Stomach smooth muscle (tissue), 2 donors: ENCODE results near the gene GPRIN2.
A peak's percentile ranks its signal among the peaks of the same experiment; 100 is the strongest.
"Not testable (repeated sequence)": the region's sequence is repeated elsewhere in the genome, so short reads cannot be mapped to it uniquely, and the experiment has no call there.

Experiments used
- H3K27ac ChIP-seq: one replicate; pipeline ENCODE4 v1.7.0; 2013; ENCODE audit warnings: mild to moderate bottlenecking, low read length, inconsistent platforms
- H3K27me3 ChIP-seq, 2 donors: one replicate each; pipeline ENCODE4 v1.7.0; 2013; ENCODE audit warnings: low read length in 2 of 2; ENCODE audit not compliant: insufficient read depth in 2 of 2, control insufficient read depth in 1 of 2
- H3K36me3 ChIP-seq, 2 donors: one replicate each; pipeline ENCODE4 v1.7.0; 2013; ENCODE audit warnings: low read length in 2 of 2; ENCODE audit not compliant: control insufficient read depth in 2 of 2, insufficient read depth in 2 of 2
- H3K4me1 ChIP-seq: one replicate; pipeline ENCODE4 v1.7.0; 2013; ENCODE audit warnings: low read length; ENCODE audit not compliant: control insufficient read depth, insufficient read depth
- H3K4me3 ChIP-seq, 2 donors: one replicate each; pipeline ENCODE4 v1.7.0; 2013; ENCODE audit warnings: low read length in 2 of 2
- H3K9ac ChIP-seq, 2 donors: one replicate each; pipeline ENCODE4 v1.7.0; 2013; ENCODE audit warnings: low read length in 2 of 2, mild to moderate bottlenecking in 1 of 2
- H3K9me3 ChIP-seq, 2 donors: one replicate each; pipeline ENCODE4 v1.7.0; 2013; ENCODE audit warnings: low read length in 2 of 2; ENCODE audit not compliant: control insufficient read depth in 2 of 2
- donor health status: healthy.
- donor health status: Pancreatic carcinoma.

The GPRIN2 gene

DNA sequence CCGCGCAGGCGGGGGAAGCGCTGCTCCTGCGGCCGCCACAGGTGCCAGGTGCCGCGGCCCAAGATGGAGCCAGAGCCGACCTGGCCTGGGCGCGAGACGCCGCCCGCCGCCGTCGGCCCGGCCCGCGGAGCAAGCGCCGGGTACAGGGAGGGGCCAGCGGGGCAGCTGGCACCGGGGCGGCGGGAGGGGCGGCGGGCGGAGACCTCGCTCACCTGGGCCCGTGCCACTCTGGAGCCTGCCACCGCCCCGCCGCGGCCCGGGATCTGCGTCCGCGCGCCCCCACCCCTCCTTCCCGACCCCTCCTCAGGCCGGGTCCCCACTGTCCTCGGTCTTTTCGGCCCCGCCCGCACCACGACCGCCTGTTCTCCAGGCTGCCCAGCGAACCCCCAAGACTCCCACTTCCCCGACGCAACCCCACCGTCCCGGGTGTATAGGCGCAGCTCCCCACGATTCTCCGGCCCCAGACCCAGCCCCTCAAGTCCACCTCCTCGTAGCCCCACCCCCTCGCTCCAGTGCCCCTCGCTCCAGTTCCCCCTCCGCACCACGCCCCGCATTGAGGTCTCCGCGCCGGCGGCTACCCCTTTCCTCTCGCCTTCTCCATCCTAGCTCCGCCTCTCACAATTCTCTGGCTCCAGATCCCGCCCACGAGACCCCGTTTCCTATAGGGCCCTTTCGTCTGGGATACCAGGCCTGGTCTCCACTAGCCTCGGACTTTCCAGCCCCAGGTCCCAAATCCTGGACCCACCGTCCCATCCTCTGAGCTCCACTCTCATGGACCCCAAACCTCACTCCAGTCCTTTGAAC, at the start of gene GPRIN2:
Gene GPRIN2, minus strand, starts transcription at position 144 of the 804 bp plus-strand sequence. CDS start 5,922 bp downstream, outside the sequence.
- H3K9ac ChIP-seq: no peak within 1 kb of the TSS
- H3K36me3 ChIP-seq: peaks cover 0 to 2% of the 10 kb centered on the region in 2 donors
- no peak within 1 kb of the TSS for H3K27ac ChIP-seq
- peaks cover 22% of the 10 kb centered on the region for H3K4me1 ChIP-seq
- peaks cover 0 to 6% of the 10 kb centered on the region in 2 donors for H3K9me3 ChIP-seq
- peak within 1 kb of the TSS in 1 of 2 donors; percentile 76 for H3K4me3 ChIP-seq
- peaks cover 55 to 85% of the 10 kb centered on the region in 2 donors for H3K27me3 ChIP-seq

DNA sequence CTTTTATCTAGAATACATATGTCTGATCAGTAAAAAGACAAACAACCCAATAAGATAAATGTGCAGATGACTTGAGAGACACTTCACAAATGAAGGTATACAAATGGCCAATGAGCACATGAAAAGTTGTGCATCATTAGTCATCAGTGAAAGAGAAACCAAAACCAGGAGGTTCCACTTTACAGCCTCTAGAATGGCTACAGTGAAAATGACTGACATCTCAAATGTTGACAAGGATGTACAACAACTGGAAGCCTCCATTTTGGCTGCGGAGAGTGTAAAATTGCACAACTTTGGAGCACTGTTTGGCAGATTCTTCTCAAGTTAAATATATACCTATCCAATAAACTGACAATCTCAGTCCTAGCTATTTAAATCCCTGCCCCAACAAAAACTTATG, 44.1 kb upstream of the GPRIN2 start:
- not testable (repeated sequence) for H3K4me3 ChIP-seq, H3K4me1 ChIP-seq, H3K36me3 ChIP-seq, H3K27ac ChIP-seq, H3K9me3 ChIP-seq, H3K27me3 ChIP-seq, H3K9ac ChIP-seq

DNA sequence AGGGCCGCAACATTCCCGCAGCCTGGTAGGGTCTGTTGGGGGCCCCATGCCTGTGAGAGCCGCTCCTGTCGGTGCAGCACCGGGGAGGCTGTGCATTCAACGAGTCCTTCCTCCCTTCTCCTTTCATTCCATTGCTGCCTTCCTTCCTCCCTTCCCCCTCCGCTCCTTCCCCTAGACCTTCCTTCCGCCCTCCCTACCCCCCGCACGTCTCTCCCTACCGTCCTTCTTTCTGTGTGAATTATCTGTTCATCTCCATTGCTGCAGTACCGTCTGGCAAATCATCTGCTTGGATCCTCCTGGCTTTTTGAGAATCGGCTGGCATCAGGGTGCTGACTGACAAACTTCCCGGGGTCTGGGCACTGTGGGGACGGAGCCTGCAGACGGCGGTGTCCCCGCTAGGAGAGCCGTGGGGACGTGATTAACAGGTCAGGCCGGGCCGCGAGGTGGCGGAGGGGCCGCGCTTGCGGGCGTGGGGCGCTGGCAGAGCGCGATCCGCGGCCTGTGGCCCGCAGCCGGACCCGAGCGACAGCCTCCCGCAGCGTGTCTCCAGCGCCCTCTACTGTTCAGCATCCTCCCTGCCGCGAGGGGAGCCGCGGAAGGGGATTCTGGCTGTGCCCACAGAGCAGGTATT, 41.3 kb upstream of the GPRIN2 start:
- peak overlapping the region in 1 of 2 donors; percentile 66 for H3K4me3 ChIP-seq
- H3K9me3 ChIP-seq, H3K36me3 ChIP-seq, H3K27me3 ChIP-seq, H3K4me1 ChIP-seq, H3K27ac ChIP-seq, H3K9ac ChIP-seq: not testable (repeated sequence)

DNA sequence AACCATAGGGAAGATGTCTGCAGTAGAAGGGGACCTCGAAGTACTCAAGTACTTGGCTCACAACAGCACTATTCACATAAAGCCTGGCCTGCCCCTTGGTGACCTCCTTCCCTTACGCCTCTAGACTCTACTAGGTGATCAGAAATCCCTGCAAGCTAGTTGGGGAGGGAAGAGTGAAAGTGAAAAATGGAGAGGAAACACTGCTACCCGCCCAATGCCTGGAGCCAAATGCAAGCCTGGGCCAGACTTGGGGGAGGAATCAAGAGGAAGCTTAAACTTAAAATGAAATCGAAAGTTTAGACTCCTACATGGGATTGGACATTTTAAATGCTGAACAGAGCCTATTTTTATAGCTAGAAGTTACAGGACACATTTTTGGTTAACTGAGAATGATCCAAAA, 40.1 kb upstream of the GPRIN2 start:
- not testable (repeated sequence) for H3K27ac ChIP-seq

DNA sequence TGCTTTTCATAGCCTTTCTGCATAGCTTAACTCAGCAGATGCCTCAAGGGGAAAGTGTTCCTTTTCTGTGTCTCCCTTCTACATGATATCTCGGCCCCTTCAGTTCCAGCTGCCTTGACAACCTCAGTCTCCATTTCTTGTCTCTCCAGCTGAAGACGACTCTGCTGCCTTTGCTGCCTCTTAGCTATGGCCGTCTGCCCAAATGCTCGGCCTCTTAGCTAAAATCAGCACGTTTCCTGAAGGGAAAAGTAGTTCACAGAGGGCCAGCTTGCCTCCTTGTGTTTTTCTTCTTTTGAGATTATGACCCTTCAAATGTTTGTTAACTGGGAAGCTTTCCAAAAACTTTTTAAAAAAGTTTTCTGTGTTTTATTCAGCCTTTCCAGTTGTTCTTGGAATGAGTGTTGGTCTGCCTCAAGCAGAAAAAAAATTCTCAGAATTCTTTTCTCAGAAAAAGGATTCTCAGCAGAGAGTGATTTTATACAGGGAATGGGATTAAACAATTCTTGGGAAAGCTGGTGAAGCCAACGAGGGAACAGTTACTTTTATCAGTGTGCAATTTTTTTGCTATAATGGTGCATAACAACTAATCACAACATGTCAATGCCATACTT, 38.1 kb upstream of the GPRIN2 start:
- not testable (repeated sequence) for H3K9me3 ChIP-seq, H3K27ac ChIP-seq, H3K27me3 ChIP-seq, H3K4me3 ChIP-seq, H3K36me3 ChIP-seq, H3K9ac ChIP-seq, H3K4me1 ChIP-seq

More for the DNA sequence above, 40.1 kb upstream of the GPRIN2 start:
- H3K4me3 ChIP-seq, H3K4me1 ChIP-seq, H3K27me3 ChIP-seq, H3K9me3 ChIP-seq, H3K36me3 ChIP-seq, H3K9ac ChIP-seq: not testable (repeated sequence)

DNA sequence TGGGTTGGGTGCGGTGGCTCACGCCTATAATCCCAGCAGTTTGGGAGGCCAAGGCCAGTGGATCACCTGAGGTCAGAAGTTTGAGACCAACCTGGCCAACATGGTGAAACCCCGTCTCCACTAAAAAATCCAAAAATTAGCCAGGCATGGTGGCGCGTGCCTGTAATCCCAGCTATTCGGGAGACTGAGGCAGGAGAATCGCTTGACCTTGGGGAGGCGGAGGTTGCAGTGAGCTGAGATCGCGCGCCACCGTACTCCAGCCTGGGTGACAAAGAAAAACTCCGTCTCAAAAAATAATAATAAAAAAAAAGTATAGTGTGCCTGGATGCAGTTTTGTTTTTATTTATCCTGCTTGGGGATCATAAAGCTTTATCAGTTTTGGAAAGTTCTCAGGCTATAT, 36.8 kb upstream of the GPRIN2 start:
- not testable (repeated sequence) for H3K4me3 ChIP-seq, H3K27ac ChIP-seq, H3K4me1 ChIP-seq, H3K27me3 ChIP-seq, H3K9ac ChIP-seq, H3K9me3 ChIP-seq, H3K36me3 ChIP-seq

DNA sequence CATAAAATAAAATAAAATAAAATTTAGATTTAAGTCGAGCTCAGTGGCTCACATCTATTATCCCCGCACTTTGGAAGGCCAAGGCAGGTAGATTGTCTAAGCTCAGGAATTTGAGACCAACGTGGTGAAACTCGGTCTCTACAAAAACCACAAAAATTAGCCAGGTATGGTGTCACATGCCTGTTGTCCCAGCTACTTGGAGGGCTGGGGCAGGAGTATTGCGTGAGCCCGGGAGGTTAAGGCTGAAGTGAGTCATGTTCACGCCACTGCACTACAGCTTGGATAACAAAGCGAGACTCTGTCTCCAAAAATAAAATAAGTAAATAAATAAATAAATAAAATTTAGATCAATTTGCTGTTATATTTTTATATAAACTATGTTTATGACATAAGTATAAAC, 34.6 kb upstream of the GPRIN2 start:
- not testable (repeated sequence) for H3K9me3 ChIP-seq

DNA sequence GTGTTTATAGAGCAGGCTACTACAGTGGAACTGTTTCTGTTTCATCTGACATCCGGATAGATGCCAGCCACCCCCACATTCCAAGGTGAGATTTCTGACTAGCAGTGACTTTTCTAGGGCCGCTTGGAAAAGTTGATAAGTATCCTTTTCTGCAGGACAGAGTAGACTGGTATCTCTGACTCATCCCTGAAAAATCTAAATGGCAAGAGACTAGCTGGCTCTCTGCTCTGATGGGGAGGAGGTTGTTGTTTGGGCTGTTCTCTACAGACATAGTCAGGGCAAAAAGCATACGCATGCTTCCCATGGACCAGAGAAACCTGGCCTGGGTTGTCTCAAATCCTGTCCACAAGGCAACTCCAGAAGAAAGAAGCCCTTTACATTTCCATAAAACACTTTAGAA, 33.1 kb upstream of the GPRIN2 start:
- H3K27ac ChIP-seq, H3K27me3 ChIP-seq, H3K4me3 ChIP-seq, H3K9ac ChIP-seq, H3K9me3 ChIP-seq, H3K4me1 ChIP-seq, H3K36me3 ChIP-seq: not testable (repeated sequence)

More for the DNA sequence above, 34.6 kb upstream of the GPRIN2 start:
- not testable (repeated sequence) for H3K36me3 ChIP-seq, H3K4me1 ChIP-seq, H3K27me3 ChIP-seq, H3K9ac ChIP-seq, H3K27ac ChIP-seq, H3K4me3 ChIP-seq

DNA sequence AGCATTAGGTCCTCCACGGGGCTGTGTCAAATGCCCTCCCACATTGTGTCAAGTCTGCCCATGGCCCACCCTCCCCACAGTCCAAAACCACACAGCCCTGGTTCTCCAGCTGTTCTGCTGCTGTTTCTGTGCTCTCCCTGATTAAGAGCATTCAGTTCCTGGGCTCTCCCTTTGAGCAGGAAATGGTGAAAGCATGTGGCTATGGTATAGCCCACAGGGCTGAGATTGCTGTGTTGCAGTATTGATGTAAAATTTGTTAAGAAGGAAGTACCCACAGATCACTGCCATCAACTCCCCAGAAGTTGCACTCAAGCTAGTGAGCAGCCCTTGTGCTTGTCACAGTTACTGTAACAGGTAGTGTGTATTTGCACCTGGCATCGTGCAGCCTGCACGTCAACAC, 31.8 kb upstream of the GPRIN2 start:
- not testable (repeated sequence) for H3K27me3 ChIP-seq, H3K9ac ChIP-seq, H3K36me3 ChIP-seq, H3K9me3 ChIP-seq, H3K27ac ChIP-seq, H3K4me3 ChIP-seq, H3K4me1 ChIP-seq

DNA sequence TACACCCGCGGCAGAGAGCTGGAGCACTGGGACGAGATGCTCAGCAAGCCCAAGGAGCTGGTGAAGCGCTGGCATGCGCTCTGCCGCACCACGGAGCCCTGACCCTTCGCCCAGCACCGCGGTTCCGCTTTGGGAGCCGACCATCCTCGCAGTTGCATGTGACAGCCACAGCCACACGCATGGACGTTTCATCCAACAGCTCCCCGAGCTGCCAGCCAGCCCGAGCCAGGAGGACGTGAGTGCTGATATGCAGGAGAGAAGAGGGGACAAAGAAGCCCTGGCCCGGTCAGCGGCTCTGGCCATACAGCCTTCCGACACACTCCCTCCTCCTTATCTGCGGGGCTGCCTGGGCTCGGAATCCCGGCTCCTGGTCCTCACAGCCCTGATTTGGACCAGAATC, 31.1 kb upstream of the GPRIN2 start:
- not testable (repeated sequence) for H3K9ac ChIP-seq, H3K27me3 ChIP-seq, H3K9me3 ChIP-seq, H3K4me3 ChIP-seq, H3K27ac ChIP-seq, H3K36me3 ChIP-seq, H3K4me1 ChIP-seq

DNA sequence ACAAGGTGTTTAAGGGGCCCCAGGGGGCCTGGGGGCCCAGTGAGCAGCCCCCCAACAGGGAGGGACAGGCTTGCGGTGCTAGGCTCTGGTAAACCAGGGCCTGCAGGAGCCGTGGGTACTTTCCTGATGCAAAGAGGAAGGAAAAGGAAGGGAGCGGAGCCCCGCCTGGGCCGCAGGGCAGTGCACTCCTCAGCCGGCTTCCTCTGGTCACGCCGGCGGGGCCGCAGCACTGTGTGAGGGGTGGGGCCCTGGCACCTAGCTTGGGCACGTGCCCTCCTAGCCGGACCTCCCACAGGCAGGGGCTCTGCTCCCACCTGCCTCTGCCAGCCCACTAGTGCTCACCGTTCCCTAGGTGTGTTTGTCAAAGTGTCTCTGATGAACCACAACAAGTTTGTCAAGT, 28.8 kb upstream of the GPRIN2 start:
- H3K4me1 ChIP-seq, H3K9ac ChIP-seq, H3K36me3 ChIP-seq, H3K27me3 ChIP-seq, H3K9me3 ChIP-seq, H3K27ac ChIP-seq, H3K4me3 ChIP-seq: not testable (repeated sequence)
